ENCODE measurements around the gene STUM.
"Not testable (repeated sequence)": the region's sequence is repeated elsewhere in the genome, so short reads cannot be mapped to it uniquely, and the experiment has no call there.

STUM gene, protein sequence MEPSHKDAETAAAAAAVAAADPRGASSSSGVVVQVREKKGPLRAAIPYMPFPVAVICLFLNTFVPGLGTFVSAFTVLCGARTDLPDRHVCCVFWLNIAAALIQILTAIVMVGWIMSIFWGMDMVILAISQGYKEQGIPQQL

DNA sequence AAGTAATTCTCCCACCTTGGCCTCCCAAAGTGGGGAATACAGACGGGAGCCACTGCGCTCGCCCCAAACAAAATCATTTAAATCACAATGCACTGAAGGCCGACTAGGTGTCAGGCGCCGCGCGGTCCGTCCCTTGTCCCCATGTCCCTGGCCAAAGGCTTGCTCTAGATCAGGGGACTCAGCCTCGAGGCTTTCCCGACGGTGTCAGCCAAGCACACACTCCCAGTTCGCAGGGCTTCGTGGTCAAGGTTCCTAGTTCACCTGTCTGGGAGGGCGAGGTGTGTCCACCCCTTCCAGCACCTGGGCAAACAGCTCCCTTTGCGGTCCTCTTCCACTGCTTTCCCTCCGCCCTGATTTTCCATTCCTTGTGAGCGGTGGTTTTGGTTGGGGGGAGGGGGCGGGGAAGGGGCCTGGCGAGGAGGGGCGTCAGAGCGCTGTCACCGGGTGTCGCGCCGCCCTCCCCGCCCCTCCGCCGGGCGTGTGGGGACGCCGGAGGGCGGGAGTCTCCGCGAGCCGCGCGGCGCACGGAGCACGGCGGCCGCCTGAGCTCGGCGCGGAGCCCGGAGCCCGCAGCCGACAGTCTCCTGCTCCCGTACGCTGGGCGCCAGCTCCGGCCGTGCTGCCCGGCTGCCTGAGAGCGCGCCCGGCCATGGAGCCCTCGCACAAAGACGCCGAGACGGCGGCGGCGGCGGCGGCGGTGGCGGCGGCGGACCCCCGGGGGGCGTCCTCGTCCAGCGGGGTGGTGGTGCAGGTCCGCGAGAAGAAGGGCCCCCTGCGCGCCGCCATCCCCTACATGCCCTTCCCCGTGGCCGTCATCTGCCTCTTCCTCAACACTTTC, at the start of gene STUM:
Gene STUM, plus strand, starts transcription at position 509 of the 838 bp plus-strand sequence. Its CDS starts 141 bp downstream, at position 650.
- TF ChIP-seq, protein P1, sequence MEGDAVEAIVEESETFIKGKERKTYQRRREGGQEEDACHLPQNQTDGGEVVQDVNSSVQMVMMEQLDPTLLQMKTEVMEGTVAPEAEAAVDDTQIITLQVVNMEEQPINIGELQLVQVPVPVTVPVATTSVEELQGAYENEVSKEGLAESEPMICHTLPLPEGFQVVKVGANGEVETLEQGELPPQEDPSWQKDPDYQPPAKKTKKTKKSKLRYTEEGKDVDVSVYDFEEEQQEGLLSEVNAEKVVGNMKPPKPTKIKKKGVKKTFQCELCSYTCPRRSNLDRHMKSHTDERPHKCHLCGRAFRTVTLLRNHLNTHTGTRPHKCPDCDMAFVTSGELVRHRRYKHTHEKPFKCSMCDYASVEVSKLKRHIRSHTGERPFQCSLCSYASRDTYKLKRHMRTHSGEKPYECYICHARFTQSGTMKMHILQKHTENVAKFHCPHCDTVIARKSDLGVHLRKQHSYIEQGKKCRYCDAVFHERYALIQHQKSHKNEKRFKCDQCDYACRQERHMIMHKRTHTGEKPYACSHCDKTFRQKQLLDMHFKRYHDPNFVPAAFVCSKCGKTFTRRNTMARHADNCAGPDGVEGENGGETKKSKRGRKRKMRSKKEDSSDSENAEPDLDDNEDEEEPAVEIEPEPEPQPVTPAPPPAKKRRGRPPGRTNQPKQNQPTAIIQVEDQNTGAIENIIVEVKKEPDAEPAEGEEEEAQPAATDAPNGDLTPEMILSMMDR (conservative IDR thresholded peaks at IDR 0.05; ENCODE audit: low read depth), result no peak
- no peak within 1 kb of the TSS for H3K27ac ChIP-seq
- peak; percentile 73 for DNase-seq (ENCODE audit: low spot score)
- ChIA-PET POLR2A (ENCODE audit: low non-redundant PET) (no interaction called here), CTCF (interaction anchor here (0.6 to 4.0 kb wide), 23 partner anchors 9 to 953 kb away, joined by 3 to 34 read pairs (median 4); no protein-coding TSS in a partner anchor)

GRCh38 chr1:226499699-226500098, 48.9 kb upstream of the STUM start:
- POLR2A ChIA-PET (ENCODE audit: low non-redundant PET); H3K27ac ChIP-seq; DNase-seq (ENCODE audit: low spot score); CTCF ChIA-PET: not testable (repeated sequence)

DNA sequence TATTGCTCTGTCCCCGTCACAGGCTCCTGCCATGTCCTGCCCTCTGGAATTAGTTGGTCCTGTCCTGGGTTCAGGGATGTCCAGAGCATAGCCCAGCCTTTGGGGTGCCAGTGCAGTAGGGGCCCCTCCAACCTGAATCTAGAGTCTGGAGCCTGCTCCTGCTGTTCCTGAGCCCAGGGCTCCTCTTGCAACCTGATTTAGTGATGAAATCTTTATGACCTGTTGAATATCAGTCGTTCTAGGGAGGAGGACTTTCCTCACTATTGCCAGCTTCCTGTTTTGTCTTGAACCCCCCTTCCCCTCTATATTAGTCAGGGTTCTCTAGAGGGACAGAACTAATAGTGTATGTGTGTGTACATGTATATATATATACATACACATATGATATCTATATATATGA, 42.5 kb upstream of the STUM start:
- no peak for DNase-seq (ENCODE audit: low spot score)
- H3K27ac ChIP-seq, result no peak overlapping the region
- POLR2A ChIA-PET (ENCODE audit: low non-redundant PET), result no interaction called here
- TF ChIP-seq, protein P1 (conservative IDR thresholded peaks at IDR 0.05; ENCODE audit: low read depth), result no peak
- CTCF ChIA-PET, result interaction anchor here (0.9 kb wide), 1 partner anchor 43 kb away, joined by 3 read pairs; the partner anchor contains the start of gene STUM

- TF ChIP-seq, protein P1 (conservative IDR thresholded peaks at IDR 0.05; ENCODE audit: low read depth), result no peak
- CTCF ChIA-PET, result interaction anchor here (0.7 to 1.1 kb wide), 2 partner anchors 12 to 481 kb away, joined by 3 read pairs; no protein-coding TSS in a partner anchor
- POLR2A ChIA-PET (ENCODE audit: low non-redundant PET), result no interaction called here
These were observed 41.6 kb upstream of the STUM start for GRCh38 chr1:226506921-226507320.

DNA sequence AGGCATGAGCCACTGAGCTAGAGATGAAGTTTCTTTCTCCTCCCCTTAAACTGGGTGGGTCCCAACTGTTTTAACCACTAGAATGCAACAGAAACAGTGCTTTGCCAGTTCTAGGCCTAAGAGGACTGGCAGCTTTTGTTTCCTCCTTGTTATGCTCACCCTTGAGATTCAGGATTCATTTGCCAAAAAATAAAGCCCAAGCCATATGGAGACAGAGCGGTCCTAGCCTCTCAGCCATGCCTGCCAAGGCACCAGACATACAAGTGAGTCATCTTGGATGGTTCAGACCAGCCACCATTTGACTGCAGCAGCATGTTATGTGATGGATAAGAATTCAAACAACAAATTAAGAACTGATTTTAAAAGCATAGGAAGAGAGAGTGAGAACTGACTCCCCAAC, 38.1 kb upstream of the STUM start:
- TF ChIP-seq, protein P1 (conservative IDR thresholded peaks at IDR 0.05; ENCODE audit: low read depth), result no peak
- POLR2A ChIA-PET (ENCODE audit: low non-redundant PET), result no interaction called here
- DNase-seq (ENCODE audit: low spot score), result no peak
- no peak overlapping the region for H3K27ac ChIP-seq
- CTCF ChIA-PET, result no interaction called here

More at GRCh38 chr1:226506921-226507320, 41.6 kb upstream of the STUM start:
- no peak for DNase-seq (ENCODE audit: low spot score)
- H3K27ac ChIP-seq, result no peak overlapping the region

- TF ChIP-seq, protein P1 (conservative IDR thresholded peaks at IDR 0.05; ENCODE audit: low read depth), result no peak
- ChIA-PET CTCF (no interaction called here), POLR2A (ENCODE audit: low non-redundant PET) (no interaction called here)
- no peak overlapping the region for H3K27ac ChIP-seq
- DNase-seq (ENCODE audit: low spot score), result no peak
These were observed 37.3 kb upstream of the STUM start for GRCh38 chr1:226511296-226511695.
